PC-3 (cell line): ENCODE measurements around the gene TLR8. TPM values are rescaled to one million over a fixed set of nuclear protein-coding genes. Genes with fewer than 3 reads are reported as not detected.

Experiments
- ATAC-seq: fragments of 200-7000 bp; cut with Tn5 transposase; 2 replicates; pipeline ENCODE4 v1.9.1; 2020; ENCODE audit warnings: mild to moderate bottlenecking, moderate library complexity
- BruUV-seq: library from RNA; stranded (reverse); fragments of 400-500 nt; replicated peaks from 2 replicates; lab custom pipeline; 2021; lab: Mats Ljungman, UMichigan
- CTCF ChIA-PET: fragments of 300-600 bp; sonication (Branson Sonifier 250); formaldehyde crosslinking; loops from one replicate; lab custom pipeline; 2022; ENCODE audit warnings: antibody characterized with exemption; lab: Charles Lee
- POLR2A ChIA-PET: fragments of 300-600 bp; sonication (Branson Sonifier 250); formaldehyde crosslinking; loops from one replicate; lab custom pipeline; 2022; ENCODE audit warnings: antibody characterized with exemption; ENCODE audit not compliant: unreplicated experiment; lab: Charles Lee
- DNase-seq: peaks from one replicate; pipeline ENCODE4 v3.0.0-alpha.2; 2015
- H2AFZ ChIP-seq: fragments of 300-600 bp; sonication (generic); 2 replicates; pipeline ENCODE4 v1.6.0; 2016; ENCODE audit warnings: antibody characterized with exemption, low read length
- H3F3A ChIP-seq: fragments of 300-600 bp; sonication (generic); one replicate; pipeline ENCODE4 v1.6.0; 2017; ENCODE audit warnings: antibody characterized with exemption, low read length, control low read depth, mild to moderate bottlenecking; ENCODE audit not compliant: unreplicated experiment
- H3K27ac ChIP-seq: fragments of 300-600 bp; sonication (generic); 2 replicates; pipeline ENCODE4 v1.5.1; 2016; ENCODE audit warnings: mild to moderate bottlenecking, low read length
- H3K27me3 ChIP-seq: fragments of 300-600 bp; sonication (generic); 2 replicates; pipeline ENCODE4 v1.6.1; 2016; ENCODE audit warnings: low read length, mixed read lengths
- H3K36me3 ChIP-seq: fragments of 300-600 bp; sonication (generic); 2 replicates; pipeline ENCODE4 v1.6.1; 2016; ENCODE audit warnings: low read depth, mixed run types, low read length, mixed read lengths
- H3K4me1 ChIP-seq: fragments of 300-600 bp; sonication (generic); 2 replicates; pipeline ENCODE4 v1.5.1; 2016; ENCODE audit warnings: low read length; ENCODE audit not compliant: insufficient read depth
- H3K4me2 ChIP-seq: fragments of 300-600 bp; sonication (generic); 2 replicates; pipeline ENCODE4 v1.6.0; 2016; ENCODE audit warnings: low read length
- H3K4me3 ChIP-seq: fragments of 300-600 bp; sonication (generic); 2 replicates; pipeline ENCODE4 v1.5.1; 2016; ENCODE audit warnings: mild to moderate bottlenecking, low read length, mixed read lengths
- H3K79me2 ChIP-seq: fragments of 300-600 bp; sonication (generic); 2 replicates; pipeline ENCODE4 v1.6.1; 2017; ENCODE audit warnings: low read length, mixed read lengths
- H3K9ac ChIP-seq: fragments of 300-600 bp; sonication (generic); 2 replicates; pipeline ENCODE4 v1.6.0; 2016; ENCODE audit warnings: mild to moderate bottlenecking, low read length
- H3K9me2 ChIP-seq: fragments of 300-600 bp; sonication (generic); replicated peaks from 2 replicates; pipeline ENCODE4 v1.6.1; 2016; ENCODE audit warnings: mixed run types, low read length, mixed read lengths
- H3K9me3 ChIP-seq: fragments of 300-600 bp; sonication (generic); 2 replicates; pipeline ENCODE4 v1.6.1; 2016; ENCODE audit warnings: low read length, mixed read lengths
- H4K20me1 ChIP-seq: fragments of 300-600 bp; sonication (generic); 2 replicates; pipeline ENCODE4 v1.6.1; 2016; ENCODE audit warnings: low read length, mixed read lengths
- CTCF ChIP-seq: fragments of 300-600 bp; sonication (generic); conservative IDR thresholded peaks from 2 replicates; pipeline ENCODE4 v1.5.1; 2017; ENCODE audit warnings: antibody characterized with exemption, low read depth, mild to moderate bottlenecking, low read length
- intact Hi-C: fragments of 100-400 bp; cut with micrococcal nuclease; formaldehyde crosslinking; loops from 2 replicates; pipeline ENCODE4 v1.9.0; 2023
- total RNA-seq: library from RNA; depleted of rRNA; stranded (reverse); fragments of >200 nt; gene quantifications from 2 replicates; pipeline ENCODE4 v1.2.3, GENCODE V29; 2014; rRNA removed

The TLR8 gene
- total RNA-seq, 1 experiment from 2014 or later: not detected

- TF ChIP-seq CTCF: no peak
- Histone ChIP-seq H4K20me1 (peaks cover 16% of the 10 kb centered on the region), H3K27me3 (no peaks in the 10 kb centered on the region), H3K27ac (no peak overlapping the region), H3F3A (peaks cover 2% of the 10 kb centered on the region), H3K79me2 (peaks cover 27% of the 10 kb centered on the region), H3K9ac (no peak overlapping the region), H3K4me3 (no peak overlapping the region), H3K9me2 (no peaks in the 10 kb centered on the region), H2AFZ (no peak overlapping the region), H3K4me2 (no peak overlapping the region), H3K36me3 (peaks cover 12% of the 10 kb centered on the region), H3K4me1 (peaks cover 14% of the 10 kb centered on the region), H3K9me3 (no peaks in the 10 kb centered on the region)
- no TSS peak for BruUV-seq
- POLR2A ChIA-PET: no interaction called here
- no peak for ATAC-seq
- intact Hi-C loops: loop anchor here (5.0 to 10.0 kb wide), 2 partner anchors 425 to 683 kb away; partner anchors contain the start of gene TCEANC
- DNase-seq: no peak
- CTCF ChIA-PET: no interaction called here
Measured at GRCh38 chrX:12972243-12972642, 65.8 kb downstream of the TLR8 start.

Other genes with a start within 250 kb of the TLR8 start
- 63.1 and 73.9 TPM in 2 replicates for gene PRPS2, start 115.2 kb upstream of the TLR8 start, total RNA-seq
- not detected in 2 replicates for gene TLR7, start 39.5 kb upstream of the TLR8 start, total RNA-seq
- gene TMSB4X, start 68.5 kb downstream of the TLR8 start, total RNA-seq: 1,640 and 2,159 TPM in 2 replicates
- not detected in 2 replicates for gene FAM9C, start 138.0 kb downstream of the TLR8 start, total RNA-seq